Activated T-cell treated with anti-CD3 and anti-CD28 coated beads, Interleukin-2, amount 50 U/mL, for 1 hour (primary cell): ENCODE results near the gene SURF4.
"Not testable (repeated sequence)": the region's sequence is repeated elsewhere in the genome, so short reads cannot be mapped to it uniquely, and the experiment has no call there.

Experiments
- DNase-seq: peaks from one replicate; pipeline ENCODE4 v3.0.0-alpha.2; 2020

The SURF4 gene

DNA sequence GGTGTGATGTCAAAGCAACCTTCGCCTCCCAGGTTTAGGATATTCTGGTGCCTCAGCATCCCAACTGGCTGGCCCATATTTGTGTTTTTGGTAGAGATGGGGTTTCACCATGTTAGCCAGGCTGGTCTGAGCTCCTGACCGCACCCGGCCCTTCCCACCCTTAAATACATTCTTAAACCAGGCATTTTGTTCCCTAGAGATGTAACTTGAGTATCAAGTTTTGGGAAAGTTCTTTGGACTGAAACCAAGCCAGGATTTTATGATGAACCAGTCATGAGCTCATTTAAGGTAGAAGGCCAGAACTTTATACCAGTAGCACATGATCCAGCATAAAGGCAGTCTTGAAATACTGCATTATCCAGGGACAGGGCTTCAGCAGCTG is 24.3 kb downstream of the SURF4 start:
- no peak for DNase-seq

DNA sequence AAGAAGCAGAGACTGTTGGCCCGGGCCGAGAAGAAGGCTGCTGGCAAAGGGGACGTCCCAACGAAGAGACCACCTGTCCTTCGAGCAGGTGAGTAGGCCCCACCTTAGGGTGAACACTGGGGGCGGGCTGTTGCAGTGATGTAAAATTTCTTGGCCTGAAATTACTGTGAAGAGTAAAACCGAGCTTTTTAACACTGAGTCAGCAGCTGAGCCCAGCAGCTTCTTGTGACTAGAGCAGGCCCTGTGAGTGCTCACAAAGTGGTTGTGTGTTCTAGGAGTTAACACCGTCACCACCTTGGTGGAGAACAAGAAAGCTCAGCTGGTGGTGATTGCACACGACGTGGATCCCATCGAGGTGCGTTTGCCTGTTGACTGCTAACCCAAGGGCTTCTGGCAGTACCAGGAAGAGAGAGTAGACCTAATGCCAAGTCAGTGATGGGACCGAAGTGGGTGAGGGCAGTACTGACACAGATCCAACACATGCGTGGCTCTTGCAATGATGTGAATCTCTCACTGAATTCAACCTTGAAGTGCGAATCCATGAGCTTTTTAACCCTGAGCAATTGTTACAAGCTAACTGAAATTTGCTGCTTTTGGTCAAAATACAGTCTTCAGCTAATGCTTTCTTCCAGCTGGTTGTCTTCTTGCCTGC is 25.8 kb downstream of the SURF4 start:
- DNase-seq = no peak

GRCh38 chr9:133348718-133349573 is 26.9 kb downstream of the SURF4 start:
- no peak for DNase-seq

GRCh38 chr9:133347985-133348717 is 27.7 kb downstream of the SURF4 start, which contains the start of the genes MED22 and RPL7A:
Gene MED22 (minus strand): TSS chr9:133348131. CDS start chr9:133346662, 1,469 bp downstream.
Gene RPL7A (plus strand): TSS chr9:133348218. CDS start chr9:133348244, 26 bp downstream.
- peak; percentile 88 for DNase-seq

- DNase-seq = no peak
Observed at GRCh38 chr9:133347515-133347984, 28.3 kb downstream of the SURF4 start.

DNA sequence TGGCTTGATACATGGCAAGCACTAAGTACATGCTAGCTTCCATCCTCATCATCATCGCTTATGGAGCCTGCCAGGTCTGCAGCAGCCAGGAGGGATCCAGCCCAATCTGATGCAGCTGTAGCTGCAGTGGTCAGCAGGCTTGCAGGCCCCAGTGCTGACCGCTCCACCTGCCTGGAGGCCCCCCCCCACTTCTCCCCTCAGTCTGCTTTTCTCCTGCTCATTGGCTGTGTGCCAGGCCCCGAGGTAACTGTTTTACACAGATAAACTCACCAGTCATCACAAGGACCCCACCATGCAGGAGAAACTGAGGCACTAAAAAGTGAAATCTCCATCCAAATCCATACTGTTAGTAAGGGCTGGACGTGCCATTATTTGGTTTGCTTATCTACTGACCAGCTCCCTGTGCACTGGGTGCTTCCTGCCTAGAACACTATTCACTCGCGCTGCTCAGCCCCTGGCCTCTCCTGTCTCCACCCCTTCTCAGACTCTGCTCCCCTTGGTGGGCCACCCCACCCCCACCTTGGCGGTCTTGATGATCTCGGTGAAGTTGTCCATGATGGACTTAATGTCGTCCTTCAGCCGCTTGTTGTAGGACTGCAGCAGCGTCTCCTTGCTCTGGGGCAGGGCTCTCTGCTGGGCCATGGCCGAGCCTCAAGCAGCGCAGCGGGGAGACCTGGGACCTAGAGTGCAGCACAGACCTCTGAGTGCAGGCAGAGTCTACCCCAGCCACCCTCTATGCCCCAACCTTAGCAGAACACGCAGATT is 29.7 kb downstream of the SURF4 start:
- DNase-seq = no peak

DNA sequence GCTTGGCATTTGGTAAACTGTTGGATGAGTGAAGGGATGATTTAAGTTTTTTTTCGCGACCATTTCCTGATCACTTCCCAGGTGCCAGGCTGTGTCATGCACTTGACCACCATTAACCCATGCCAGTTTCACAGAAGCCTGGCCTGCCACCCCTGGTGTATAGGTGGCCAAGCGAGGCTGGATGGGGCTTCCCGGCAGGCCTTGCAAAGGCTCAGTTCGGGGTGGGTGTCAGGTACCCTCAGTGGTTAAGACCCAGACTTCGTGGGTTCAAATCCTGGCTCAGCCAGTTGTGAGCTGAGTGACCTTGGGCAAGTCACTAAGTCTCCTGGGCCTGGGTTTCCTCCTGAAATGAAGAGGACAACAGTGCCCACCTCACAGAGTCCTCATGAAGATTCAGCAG is 30.3 kb downstream of the SURF4 start:
- DNase-seq = no peak

GRCh38 chr9:133344979-133345378 is 30.9 kb downstream of the SURF4 start:
- DNase-seq = no peak

DNA sequence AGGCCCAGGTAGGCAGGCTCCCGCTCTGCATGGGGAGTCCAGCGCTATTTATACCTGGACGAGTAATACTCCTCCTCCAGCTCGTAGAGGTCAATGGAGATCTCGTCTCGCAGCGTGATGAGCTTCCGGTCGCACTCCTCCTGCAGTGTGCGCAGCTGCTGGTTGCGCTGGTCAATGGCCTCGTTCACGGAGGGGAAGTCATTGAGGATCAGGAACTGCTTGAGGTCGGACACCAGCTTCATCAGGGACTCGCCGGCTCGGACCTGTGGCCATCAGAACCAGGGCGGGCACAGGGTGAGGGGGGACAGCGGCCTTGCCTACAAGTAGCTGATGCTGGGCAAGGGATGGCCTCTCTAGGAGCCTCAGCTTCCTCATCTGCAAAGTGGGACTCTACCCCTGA is 31.8 kb downstream of the SURF4 start:
- DNase-seq = no peak

GRCh38 chr9:133342570-133342969 is 33.3 kb downstream of the SURF4 start:
- no peak for DNase-seq

GRCh38 chr9:133342069-133342406 is 33.8 kb downstream of the SURF4 start:
- no peak for DNase-seq

DNA sequence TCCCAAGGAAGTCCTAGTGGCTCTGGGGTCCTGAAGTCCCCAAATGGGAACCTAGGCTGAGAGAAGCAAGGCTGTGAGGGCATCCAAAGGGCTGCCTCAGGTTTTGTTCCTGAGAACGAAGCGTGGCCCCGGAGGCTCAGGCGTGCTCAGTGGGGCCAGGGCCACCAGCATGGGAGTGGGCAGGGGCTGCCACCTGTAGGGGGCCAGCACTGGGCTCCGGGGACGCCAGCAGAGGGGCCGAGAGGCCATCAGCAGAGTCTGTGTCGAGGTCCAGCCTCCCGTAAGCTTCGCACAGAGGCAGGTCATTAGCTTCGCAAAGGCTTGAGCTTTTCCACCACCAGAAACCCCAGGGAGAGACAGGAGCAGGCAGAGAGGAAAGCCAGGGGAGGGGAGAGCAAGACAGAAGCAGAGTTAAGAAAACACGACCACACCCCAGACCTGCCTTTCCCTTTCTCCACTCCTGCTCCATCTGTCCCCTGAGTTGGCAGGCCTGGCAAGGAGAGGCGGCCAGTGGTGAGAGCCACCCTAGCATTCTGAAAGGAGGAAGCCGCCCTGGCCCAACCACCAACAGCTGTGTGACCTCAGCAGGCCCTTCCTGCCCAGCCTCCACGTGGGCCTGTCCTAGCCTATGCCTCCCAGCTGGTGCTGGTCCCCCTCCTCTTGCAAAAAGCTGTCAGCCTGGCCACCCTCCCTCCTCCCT is 34.3 kb downstream of the SURF4 start:
- no peak for DNase-seq

DNA sequence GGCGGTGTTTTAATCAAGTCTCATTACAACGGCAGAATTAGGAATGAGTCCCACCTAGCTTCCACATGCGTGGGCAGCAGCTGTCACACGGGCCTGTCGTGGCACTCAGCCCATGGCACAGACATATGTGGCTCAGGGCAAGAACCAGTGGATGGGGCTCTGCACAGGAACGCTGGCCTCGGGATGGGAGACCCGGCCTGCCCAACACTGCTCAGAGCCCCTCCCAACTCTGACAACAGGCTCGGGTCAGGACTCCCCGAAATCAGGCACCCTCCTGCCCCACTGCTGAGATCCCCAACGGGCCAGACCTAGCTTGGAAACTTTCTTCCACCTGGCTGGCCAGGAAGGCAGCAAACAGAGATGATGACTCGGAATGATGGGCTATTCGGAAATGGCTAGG is 34.9 kb downstream of the SURF4 start:
- DNase-seq = no peak

DNA sequence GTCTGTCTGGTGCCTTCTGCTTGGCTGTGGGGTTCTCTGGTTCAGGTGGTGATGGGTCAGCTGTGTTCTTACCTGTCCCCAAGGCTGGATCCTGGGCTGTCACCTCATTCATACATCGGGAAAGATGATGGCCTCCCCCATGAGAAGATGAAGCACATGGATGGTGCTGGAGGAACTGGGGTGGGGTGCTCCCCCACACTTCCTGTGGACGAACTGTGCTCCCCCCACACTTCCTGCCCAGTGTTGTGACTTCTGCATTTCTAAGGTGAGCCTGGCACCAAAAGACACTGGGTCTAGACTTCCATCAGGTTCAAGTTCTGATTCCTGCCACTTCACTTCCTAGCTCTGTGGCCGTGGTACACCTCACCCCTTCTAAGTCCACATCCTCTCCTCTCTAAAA is 35.6 kb downstream of the SURF4 start:
- DNase-seq = no peak

GRCh38 chr9:133339641-133340040 is 36.2 kb downstream of the SURF4 start:
- no peak for DNase-seq

DNA sequence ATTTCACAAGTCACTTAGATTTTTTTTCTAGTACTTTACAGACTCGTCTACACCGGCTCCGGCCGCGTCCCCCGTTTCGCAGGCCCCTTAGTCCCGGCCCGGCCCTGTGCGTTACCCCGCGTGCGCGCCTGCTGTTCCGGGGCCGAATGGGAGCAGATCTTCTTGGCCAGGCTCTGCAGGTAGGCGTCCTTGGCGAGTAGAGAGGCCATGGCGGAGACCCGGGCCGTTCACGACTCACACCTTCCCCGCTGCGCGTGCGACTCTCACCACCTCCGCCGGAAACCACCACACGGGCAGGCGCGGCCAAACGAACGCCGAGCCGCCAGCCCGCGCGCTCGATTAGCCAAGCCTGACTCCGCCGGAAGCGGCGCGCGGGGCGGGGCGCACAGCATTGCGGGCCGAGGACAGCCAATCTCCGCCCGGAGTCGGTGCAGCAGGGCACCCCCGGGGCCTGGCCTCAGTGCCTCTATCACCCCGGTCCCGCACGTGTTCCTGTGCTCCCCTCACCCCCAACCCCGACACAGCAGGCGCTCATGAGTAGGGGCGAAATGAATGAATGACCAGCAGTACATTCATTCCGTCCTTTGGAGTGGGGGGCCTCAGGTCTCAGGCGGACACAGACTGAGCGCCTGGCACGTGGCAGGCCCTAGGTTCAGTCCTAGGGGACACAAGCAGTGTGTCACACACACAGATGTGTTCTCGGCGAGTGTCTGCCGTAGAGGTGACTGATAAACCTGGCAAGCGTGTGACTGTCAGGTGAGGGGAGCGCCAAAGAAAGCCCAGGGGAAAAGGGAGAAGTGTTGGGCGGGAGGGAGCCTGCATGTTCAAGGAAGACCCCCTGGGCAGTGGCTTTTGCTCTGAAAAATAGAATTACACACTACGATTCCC is 39.7 kb downstream of the SURF4 start, which contains the start of gene SURF6:
TSS of gene SURF6 (minus strand) at position 265 of the 888 bp plus-strand sequence. CDS start at position 209, 56 bp downstream.
- peak; percentile 92 for DNase-seq

DNA sequence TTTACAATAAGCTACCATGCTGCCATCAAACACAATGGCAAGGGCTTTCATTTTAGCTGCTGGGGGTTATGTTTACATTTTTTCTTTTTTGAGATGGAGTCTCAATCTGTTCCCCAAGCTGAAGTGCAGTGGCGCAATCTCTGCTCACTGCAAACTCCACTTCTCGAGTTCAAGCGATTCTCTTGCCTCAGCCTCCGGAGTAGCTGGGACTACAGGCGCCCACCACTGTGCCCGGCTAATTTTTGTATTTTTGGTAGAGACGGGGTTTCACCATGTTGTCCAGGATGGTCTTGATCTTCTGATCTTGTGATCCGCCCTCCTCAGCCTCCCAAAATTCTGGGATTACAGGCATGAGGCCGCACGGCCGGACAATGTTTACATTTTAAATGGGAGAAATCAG is 41.0 kb downstream of the SURF4 start:
- not testable (repeated sequence) for DNase-seq

GRCh38 chr9:133334161-133334560 is 41.7 kb downstream of the SURF4 start:
- no peak for DNase-seq

- no peak for DNase-seq
Observed at GRCh38 chr9:133333566-133333965, 42.3 kb downstream of the SURF4 start.

- no peak for DNase-seq
Observed at GRCh38 chr9:133333011-133333410, 42.8 kb downstream of the SURF4 start.

GRCh38 chr9:133332381-133332730 is 43.5 kb downstream of the SURF4 start:
- no peak for DNase-seq
